Measurements from ENCODE around the gene SLC51A.
"Not testable (repeated sequence)": the region's sequence is repeated elsewhere in the genome, so short reads cannot be mapped to it uniquely, and the experiment has no call there.

The SLC51A gene

DNA sequence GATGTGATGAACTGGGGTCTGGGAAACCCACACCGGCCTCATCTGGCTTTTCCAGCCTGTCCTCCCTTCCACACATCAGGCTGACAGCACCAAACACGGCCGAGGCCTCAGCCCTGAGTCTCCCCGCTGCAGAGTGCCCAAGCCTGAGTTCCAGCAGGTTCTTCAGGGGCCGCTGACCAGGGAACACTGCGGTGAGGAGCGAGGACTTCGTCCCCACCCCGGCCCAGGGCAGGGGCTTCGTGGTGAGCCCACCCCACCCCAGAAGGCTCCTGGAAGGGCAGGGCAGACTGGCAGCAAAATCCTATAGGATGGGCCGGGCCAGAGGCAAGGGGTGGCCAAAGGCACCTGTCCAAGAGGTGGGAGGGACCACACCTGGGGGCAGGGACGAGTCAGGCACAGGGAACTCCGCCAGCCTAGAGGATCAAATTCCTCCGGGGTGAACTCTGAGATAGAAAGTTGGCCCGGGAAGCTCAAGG lies at the start of gene SLC51A:
TSS of gene SLC51A (plus strand) at position 446 of the 476 bp plus-strand sequence. CDS start 179 bp downstream, outside the sequence.
- no peak for DNase-seq

DNA sequence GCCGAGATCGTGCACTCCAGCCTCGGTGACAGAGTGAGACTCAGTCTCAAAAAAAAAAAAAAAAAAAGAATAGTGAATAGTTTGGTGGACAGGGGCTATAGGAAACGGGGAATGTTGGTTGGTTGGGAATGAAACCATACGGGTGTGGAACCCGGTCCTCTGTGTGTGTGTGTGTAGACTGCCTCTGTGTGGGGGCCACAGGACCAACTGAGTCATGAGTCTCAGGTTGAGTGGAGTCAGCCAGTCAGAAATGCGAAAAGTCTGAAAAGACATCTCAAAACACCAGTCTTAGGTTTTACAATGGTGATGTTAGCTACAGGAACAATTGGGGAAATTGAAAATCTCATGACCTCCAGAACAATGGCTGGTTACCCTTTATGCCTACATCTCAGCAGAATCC lies 49.6 kb upstream of the SLC51A start:
- DNase-seq, result no peak

DNA sequence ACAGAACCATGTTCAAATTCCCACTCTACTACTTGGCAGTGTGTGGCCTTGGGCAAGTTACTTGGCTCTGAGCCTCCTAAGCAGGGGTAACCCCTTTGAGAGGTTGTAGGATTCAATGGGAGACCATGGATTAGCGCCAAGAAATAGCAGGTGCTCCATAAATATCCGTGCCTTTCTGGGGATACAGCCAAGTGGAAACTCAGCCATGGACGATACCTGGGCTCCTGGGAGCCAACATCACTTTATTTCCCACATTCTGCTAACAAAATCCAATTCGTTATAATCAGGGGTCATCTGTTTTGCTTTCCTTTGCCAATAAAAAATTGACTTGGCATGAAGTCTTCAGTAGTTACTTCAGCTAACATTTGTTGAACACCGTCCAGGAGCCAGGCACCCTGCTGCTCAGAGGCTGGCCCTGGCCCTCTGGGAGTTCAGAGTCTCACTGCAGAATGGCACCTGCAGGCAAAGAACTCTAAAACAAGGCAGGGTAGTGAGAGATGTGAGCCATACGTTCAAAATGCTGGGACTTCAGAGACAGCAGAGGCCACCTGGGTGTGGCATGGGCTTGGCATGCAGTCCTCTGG lies 47.4 kb upstream of the SLC51A start:
- no peak for DNase-seq

DNA sequence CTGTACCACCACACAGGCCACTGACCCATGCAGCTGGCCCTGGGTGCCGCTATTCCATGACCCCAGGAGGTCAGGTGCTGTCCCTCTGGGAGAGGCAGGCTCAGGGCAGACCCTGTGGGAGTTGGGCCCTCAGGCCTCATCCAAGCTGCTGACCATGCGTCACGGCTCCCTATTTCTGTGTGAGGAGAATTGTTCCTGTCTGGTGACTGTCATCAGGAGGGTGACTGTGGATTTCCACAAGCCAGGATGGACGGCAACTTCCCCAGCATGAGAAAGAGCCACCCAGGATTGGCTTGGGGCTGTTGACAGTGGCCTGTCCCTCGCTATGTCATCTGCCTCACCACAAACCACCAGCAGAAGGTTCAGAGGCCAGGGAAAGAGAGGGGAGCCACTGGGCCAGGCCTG lies 46.5 kb upstream of the SLC51A start:
- no peak for DNase-seq

DNA sequence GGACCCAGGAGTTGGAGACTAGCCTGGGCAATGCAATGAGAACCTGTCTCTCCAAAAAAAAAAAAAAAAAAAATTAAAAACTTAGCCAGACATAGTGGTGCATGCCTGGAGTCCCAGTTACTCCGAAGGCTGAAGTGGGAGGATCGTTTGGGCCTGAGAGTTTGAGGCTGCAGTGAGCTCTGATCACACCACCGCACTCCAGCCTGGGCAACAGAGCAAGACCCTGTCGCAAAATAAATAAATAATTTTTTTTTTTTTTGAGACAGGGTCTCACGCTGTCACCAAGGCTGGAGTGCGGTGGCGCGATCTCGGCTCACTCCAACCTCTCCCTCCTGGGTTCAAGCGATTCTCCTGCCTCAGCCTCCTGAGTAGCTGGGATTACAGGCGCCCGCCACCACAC lies 46.0 kb upstream of the SLC51A start:
- DNase-seq, result not testable (repeated sequence)

DNA sequence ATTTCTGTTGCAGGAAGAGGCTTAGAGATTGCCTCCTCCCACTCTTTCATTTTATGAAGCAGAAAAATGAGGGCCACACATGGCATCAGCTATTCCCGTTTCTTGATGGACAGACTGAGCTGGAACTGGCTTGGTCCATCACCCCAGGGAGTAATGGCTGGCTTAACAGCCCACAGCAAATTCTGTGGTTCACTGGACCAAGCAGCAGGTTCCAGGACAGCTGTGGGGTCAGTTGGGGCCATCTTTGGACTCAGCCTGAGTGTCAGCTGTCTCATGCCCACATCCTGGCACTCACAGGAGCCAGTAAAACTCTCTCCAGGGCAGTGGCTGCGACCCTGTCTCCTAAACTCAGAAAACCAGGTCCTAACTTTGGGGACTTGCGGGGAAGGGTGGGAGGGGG lies 41.7 kb upstream of the SLC51A start:
- DNase-seq, result no peak

DNA sequence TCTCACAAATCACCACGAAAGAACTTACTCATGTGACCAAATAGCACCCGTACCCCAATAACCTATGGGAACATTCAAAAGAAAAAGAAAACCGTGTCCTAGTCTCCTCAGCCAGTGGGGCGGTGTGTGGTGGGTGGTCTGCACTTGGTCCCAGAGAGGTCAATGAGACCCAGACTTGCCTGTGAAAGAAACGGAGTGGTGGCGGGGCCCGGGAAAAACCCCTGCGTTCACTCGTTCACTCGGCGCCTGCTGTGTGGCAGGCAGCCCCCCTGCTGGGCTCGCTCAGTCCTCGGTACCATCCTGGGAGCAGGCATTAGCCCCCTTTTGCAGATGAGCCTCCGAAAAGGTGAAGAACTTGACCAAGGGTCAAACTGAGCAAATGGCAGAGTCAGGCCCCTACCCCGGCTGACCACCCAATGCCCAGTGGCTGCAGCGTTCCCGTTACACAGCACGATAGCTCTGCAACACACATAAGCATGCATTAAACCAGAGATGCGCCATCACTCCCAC lies 41.2 kb upstream of the SLC51A start:
- no peak for DNase-seq

DNA sequence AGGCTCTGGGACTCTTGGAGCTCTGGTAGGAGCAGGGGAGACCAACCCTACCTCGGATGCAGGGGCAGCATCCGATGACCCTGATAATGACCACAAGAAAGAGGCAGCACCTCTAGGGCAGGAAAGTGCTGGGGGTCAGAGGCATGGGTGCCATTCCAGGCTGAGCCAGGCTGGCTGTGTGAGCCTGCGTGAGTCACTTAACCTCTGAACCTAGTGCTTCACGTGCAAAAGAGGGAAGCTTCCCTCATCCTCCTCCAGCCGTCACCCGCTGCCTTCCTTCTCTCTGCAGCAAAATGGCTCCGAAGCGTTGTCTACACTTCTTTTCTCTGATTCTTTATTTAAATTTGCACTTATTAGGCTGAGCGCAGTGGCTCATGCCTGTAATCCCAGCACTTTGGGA lies 40.6 kb upstream of the SLC51A start:
- DNase-seq, result no peak

DNA sequence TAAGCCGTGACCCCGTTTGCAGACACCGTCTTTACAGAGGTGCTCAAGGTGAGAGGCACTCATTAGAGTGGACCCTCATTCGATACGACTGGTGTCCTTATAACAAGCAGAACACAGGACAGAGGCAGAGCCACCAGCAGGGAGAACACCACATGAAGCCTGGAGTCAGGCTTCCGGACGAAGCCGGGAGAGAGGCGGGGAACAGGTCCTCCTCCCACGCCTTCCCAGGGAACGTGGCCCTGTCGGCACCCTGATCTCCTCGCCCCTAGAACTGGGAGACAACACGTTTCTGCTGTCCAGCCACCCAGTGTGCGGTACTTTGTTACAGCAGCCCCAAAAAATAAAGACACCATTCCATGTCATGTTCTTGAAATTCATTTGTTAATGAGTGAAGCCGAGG lies 38.8 kb upstream of the SLC51A start:
- DNase-seq, result no peak

DNA sequence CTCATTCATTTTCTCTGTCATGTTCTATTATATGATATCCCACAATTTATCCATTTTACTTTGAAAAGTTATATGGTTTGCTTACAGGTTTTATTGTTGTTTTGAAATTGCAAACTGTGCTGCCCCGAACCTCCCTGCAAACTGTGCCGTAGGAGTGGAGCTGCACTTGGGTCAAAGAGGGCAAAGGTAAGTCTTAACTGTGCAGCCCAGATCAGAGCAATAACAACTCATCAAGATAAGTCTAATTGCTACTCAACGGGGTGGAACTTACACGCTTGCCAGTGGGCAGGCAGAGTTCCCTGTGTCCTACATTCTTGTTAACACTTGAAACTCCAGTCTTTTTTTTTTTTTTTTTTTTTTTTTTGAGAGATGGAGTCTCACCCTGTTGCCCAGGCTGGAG lies 38.4 kb upstream of the SLC51A start:
- DNase-seq, result no peak

DNA sequence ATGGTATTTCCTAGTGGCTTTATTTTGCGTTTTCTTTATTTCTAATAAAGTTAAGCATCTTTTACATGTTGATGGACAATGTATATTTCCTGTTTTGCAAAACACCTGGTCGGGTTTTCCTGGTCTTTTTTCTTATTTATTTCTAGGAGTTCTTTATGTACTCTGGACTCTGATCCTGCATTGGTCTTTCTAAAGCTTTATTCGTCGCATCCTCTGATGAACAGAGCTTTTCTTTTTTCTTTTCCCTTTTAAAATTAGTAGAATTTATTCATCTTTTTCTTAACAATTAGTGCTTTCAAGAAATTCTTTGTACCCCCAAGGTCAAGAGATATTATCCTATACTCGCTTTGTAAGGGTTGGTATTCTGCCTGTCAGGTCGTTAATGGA lies 37.3 kb upstream of the SLC51A start:
- DNase-seq, result no peak

DNA sequence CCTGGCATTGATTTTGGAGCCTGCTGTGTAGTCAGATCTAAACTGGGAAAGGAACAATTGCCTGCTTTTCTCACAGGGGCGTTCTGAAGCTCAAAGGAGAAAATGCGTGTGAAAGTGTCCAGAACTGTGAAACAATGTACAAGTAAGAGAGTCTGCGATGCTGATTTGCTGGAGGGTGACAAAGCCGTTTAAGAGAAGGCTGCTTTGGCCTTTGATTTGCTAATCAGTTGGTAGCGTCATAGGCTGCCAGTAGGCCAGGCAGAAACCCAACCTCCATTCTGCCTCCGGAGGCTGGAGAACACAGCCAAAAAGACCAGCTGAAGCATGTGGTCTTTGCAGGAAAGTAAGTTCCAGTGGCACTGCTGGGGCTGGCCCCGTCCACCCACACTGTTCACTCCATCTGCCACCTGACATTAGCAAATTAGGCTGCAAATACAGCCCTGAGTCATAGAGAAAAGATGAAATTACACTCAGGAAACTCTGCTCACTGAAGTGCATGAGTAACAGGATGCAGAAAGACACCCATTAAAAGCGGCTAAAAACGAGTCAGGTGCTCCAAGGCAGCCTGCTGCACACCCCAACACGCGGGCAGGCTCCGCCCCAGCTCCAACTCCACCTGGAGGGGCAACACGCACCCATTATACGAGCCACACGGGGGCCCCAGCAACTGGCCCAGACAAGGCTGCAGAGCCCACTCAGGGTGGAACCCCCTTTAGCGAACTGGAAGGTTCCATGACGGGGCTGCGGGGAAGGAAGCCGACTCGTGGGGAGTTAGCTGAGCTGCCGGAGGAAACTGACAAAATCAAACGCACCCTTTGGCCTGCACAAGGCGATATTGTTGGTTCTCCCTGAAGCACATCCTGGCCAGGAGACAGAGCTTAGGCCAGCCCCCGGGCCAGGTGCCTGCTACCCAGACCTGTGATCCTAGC lies 36.7 kb upstream of the SLC51A start:
- no peak for DNase-seq

DNA sequence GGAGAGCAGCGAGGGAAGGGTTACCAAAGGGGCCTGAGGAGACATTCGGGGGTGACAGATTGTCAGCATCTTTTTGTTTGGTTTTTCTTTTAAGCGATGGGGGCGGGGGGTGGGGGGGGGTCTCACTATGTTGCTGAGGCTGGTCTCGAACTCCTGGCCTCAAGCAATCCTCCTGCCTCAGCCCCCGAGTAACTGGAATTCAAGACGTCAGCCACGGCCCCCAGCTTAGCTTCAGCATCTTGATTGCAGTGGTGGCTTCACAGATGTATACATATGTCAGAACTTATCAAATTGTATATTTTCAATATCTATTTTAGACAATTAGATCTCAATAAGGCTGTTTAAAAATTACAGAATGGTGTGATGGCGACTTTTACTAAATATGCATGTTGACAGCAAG lies 36.0 kb upstream of the SLC51A start:
- DNase-seq, result no peak

DNA sequence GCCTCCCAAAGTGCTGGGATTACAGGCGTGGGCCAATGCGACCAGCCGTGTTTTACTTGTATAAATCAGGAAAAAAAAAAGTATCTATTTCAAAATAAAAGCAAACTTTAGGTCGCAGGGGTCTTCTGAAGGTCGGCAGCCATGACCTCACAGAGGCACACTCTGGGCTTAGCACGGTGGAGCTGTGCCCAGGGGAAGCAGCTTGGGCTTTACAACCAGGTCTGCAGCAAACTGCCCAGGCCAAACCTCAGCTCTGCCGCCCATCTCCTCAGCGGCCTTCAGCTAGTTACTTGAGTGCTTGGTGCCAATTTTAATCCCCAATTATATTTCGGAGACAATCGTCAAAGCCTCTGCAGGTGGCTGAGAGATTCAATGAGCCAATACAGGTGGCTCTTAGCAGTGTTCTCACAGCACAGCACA lies 35.2 kb upstream of the SLC51A start:
- DNase-seq, result peak; percentile 52

DNA sequence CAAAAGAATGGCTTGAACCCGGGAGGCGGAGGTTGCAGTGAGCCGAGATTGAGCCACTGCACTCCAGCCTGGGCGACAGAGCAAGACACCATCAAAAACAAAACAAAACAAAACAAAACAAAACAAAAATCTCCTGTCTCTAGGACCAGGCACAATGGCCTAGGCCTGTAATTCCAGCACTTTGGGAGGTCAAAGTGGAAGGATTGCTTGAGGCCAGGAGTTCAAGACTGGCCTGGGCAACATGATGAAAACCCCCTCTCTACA lies 32.2 kb upstream of the SLC51A start:
- not testable (repeated sequence) for DNase-seq

DNA sequence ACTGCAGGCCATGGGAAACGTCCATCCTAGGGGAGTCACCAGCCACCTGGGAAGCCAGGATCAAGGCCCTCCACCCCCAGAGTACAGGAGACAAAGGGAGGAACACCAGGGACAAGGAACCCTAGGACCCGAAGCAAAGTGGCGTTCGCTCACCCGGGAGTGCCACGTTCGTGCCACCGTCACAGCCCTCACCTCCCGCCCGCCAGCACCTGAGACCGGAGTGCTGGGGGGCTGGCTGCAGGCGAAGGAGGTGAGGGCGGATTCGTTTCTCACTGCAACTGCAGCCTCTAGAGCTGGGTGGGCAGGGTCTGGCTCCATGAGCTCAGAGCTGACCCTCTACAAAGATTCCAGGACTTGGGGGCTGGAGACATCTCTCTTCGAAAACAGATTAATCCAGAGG lies 31.5 kb upstream of the SLC51A start:
- DNase-seq, result no peak

DNA sequence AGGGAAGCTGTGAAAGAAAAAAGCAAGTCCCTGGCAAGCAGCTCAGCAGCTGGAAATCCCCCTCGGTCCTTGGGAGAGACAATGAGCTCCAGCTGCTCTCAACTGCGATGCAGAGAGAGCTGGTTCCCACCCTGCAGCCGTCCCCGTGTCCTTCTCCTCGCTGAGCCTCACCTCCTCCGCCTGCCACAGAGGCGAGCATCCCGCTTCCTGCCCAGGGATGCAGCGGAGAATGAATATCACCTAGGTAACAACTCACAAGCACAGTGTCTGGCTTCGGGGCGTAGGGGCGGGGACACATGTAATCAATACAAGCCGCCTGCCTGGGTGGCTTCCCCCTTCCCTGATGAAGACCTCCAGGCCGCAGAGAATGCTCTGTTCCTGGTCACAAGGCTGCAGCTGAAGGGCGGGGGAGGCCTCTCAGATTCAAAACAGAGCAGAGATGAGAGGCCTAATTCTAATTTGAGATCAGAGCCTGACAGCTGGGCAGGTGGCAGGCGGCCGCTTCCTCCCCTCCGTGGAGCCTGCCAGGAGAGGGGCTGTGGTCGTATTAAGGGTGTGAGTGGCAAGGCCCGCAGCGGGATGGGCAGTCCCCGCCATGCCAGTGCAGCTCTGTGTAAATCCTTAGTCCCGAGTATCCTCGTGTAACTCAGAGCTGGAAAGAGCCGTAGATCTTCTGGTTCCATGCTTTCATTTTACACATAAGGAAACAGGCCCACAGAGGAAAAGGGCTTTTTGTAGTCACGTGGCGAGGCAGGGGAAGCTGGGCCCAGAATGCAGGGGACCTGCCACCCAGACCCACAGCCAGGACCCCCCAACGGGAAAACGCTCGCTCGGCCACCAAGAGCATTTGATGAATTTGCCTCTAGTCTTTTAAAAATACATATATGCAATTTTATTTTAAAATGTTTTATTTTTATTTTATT lies 29.4 kb upstream of the SLC51A start:
- DNase-seq, result peak; percentile 67

DNA sequence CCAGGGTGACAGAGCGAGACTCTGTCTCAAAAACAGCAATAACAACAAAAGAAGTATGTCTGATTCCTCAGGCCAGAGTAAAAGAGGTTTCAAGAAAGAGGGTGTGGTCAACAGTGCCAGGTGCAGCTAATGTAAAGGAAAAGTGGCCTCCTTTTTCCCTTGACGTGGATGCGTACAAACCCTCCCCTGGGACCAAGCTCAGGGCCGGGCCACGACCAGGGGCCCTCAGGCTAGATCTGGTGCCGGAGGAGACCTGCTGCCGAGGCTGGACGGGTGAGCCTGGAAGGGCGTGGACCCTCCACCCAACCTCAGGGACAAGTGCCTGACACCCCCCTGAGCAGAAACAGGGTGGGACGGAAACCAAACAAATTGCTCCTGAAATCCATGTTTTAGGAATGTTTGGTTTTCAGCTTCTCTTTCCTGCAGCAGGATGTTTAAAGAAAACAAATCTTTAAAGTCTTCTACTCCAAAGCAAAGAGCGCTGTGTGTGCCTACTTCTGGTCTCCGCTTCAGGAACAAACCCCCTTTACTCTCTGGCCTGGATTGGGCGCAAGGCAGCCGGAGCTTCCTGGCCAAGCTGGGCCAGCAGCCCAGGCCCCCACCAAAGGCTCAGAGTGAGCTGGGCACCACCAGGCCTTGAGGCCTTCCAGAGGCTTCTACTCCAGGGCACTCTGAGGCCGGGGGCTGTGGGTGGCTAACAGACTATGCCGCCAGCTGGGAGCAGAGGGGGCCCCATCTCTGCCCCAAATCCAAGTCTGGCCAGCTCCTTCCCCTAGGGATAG lies 26.6 kb upstream of the SLC51A start:
- no peak for DNase-seq

DNA sequence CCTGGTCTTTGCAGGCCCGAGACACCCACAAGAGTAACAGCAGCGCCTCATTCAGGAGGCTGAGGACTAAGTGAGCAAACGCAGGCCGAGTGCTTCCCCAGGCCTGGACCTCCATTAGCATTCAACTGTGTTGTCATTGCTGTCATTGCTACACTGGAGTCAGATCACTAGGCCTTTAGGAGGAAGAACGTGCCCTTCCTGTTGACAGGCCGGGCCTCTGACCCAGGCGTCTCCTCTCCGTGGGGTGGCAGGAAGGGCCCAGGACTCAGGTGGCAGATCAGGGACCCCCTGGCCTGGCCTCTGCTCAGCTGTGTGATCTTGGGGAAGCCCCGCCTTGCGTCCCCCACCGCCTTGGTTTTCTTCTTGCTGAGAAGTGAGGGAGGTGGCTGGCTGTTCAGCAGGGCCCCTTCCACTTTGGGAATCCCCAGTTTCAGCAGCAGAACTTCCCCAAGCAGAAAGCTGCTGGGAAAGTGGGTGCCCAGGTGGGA lies 24.3 kb upstream of the SLC51A start:
- no peak for DNase-seq

DNA sequence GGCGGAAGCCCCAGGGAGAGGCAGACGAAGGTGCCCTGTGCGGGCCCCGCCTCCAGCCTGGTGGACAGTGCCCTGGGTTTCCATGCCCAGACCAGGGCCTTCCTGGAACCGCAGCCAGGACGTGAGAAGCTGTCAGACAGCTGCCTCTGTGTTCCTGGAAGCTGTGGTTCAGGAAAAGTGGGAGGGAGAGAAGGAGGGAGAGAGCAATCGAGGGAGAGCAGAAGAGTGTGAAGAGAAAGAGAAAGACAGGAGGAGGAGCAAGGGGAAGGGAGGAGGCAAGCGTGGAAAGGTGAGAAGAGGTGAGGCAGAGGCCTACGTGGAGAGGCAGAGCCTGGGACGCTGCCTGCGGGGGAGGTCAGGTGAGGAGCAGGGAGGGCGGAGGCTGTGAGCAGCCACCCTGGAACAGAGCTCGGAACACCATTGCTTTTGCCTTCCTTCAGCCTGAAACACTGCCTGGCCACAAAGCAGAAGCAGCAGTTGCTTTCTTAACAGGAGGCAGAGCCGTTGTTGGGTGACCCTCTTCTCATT lies 23.7 kb upstream of the SLC51A start:
- DNase-seq, result no peak

DNA sequence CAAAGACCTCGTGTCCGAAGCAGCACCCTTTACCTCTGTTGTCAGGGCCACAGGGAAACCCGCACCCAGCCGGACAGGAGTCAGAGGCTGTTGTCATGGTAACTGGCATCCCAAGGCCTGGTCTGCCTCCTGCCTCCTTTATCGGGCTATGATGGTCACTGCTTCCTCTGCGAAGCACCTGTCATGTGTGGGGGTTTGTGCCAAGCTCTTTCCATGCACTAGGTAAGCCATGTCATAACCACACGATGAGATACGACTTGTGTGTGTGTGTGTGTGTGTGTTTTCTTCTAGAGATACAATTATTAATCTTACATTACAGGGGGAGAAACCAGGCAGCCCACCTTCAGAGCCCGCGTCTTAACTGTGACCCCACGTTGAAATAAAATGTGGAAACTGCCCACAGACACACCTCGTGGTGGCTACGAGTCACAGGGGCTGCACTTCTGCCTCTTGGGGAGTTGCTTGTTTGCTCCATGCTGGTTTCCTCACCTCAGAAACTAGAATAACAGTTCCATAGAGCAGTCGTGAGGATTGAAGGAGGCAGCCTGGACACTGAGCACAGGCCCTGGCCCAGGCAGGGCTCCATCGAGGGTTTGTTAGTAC lies 23.1 kb upstream of the SLC51A start:
- no peak for DNase-seq
